Measurements from ENCODE around the gene C14orf39. TPM values are rescaled to one million over a fixed set of nuclear protein-coding genes. Genes with fewer than 3 reads are reported as not detected.

C14orf39 gene
- total and polyA plus RNA-seq, 2 of the 8 experiments (the other 6 are each of a cell fraction or from before 2014, with no cell fraction given), result 0.18 to 1.2 TPM

GRCh38 chr14:60515511-60516289 is 29.8 kb upstream of the C14orf39 start:
- no peak overlapping the region for H3K27ac ChIP-seq (ENCODE audit: low read depth, low read length)
- no peak overlapping the region for H2AK5ac ChIP-seq (ENCODE audit: low read depth, low read length)
- H4K20me1 ChIP-seq (replicated peaks in 1 of 2; ENCODE audit: control insufficient read depth in 1 of 2, insufficient read depth in 2 of 2, low read length in 2 of 2), result peaks cover 0 to 6% of the 10 kb centered on the region in 2 experiments
- H3K9me3 ChIP-seq (ENCODE audit: insufficient read depth in 2 of 2, low read depth in 1 of 2, low read length in 1 of 2), result no peaks in the 10 kb centered on the region
- no peaks in the 10 kb centered on the region for H3K36me3 ChIP-seq (ENCODE audit: control insufficient read depth in 2 of 4, insufficient read depth in 4 of 4, low read length in 3 of 4)
- H2BK20ac ChIP-seq (ENCODE audit: low read length), result peak overlapping the region; percentile 69; the same call in 1 of the 2 replicates
- H2BK5ac ChIP-seq (ENCODE audit: low read depth, low read length), result peak overlapping the region; percentile 20; the same call in 1 of the 2 replicates
- no peaks in the 10 kb centered on the region for H3K79me2 ChIP-seq (ENCODE audit: control insufficient read depth in 1 of 2, insufficient read depth in 2 of 2, low read length in 2 of 2)
- no peaks in the 10 kb centered on the region for H3K79me1 ChIP-seq (ENCODE audit: low read depth, low read length)
- H3K4me1 ChIP-seq (replicated peaks in 1 of 4; ENCODE audit: control insufficient read depth in 3 of 4, insufficient read depth in 4 of 4, low read length in 3 of 4), result peaks cover 4 to 15% (median 8%) of the 10 kb centered on the region in 4 experiments
- peaks cover 14% of the 10 kb centered on the region for H3K23me2 ChIP-seq (ENCODE audit: low read depth, low read length)
- H2BK15ac ChIP-seq (ENCODE audit: low read length), result 0 out of 2 replicates have a peak overlapping the region, but pooled peaks have one; percentile 65
- peak overlapping the region in 2 of 4 experiments; percentile 32 to 39; a peak in 4 of 7 replicates for H3K9ac ChIP-seq (replicated peaks in 1 of 4; ENCODE audit: extremely low read depth in 1 of 4, low read depth in 3 of 4, low read length in 3 of 4)
- no peak for FAIRE-seq
- no peak overlapping the region for H2BK120ac ChIP-seq (replicated peaks; ENCODE audit: low read depth, low read length)
- no peak overlapping the region for H3K56ac ChIP-seq (replicated peaks; ENCODE audit: insufficient read length, low read depth, low read length)
- no peak overlapping the region for H4K5ac ChIP-seq (ENCODE audit: insufficient read length, low read depth, low read length)
- peak overlapping the region; percentile 74 to 93 for H3K4me2 ChIP-seq (ENCODE audit: insufficient read depth in 1 of 2, low read depth in 2 of 2, low read length in 2 of 2)
- no peak overlapping the region for H3K14ac ChIP-seq (ENCODE audit: insufficient read length)
- peaks cover 38 to 68% (median 60%) of the 10 kb centered on the region in 4 experiments for H3K27me3 ChIP-seq (replicated peaks in 1 of 4; ENCODE audit: control insufficient read depth in 3 of 4, extremely low read depth in 1 of 4, insufficient read depth in 3 of 4, low read length in 3 of 4)
- H3K18ac ChIP-seq (ENCODE audit: extremely low read depth, low read length), result peak overlapping the region; percentile 66; the same call in 1 of the 2 replicates
- H4K91ac ChIP-seq (replicated peaks; ENCODE audit: insufficient read length, low read length), result peak overlapping the region; percentile 72
- ChIA-PET POLR2A (ENCODE audit: partially characterized antibody) (interaction anchor here (0.6 to 1.6 kb wide), 7 partner anchors 9 to 331 kb away, joined by 3 to 5 read pairs (median 4); no protein-coding TSS in a partner anchor), CTCF (ENCODE audit: partially characterized antibody) (interaction anchor here (0.7 to 2.8 kb wide), 17 partner anchors 8 to 728 kb away, joined by 3 to 14 read pairs (median 4); no protein-coding TSS in a partner anchor)
- 2% methylated on average over 51 of the region's 66 CpGs; no CpG with 5 or more reads in 1 of the 2 experiments for WGBS, 2 experiments (ENCODE audit: extremely low coverage in 1 of 2, insufficient coverage in 1 of 2, insufficient read length in 1 of 2, insufficient replicate concordance in 2 of 2, low coverage in 1 of 2, low lambda C conversion rate in 2 of 2, missing lambda C conversion rate in 1 of 2)
- H4K8ac ChIP-seq (ENCODE audit: extremely low read depth, insufficient read depth, low read length), result no peak overlapping the region; the same call in 1 of the 2 replicates
- H3K23ac ChIP-seq (ENCODE audit: insufficient read length), result no peak overlapping the region
- no peak overlapping the region for H2BK12ac ChIP-seq (ENCODE audit: low read depth, low read length)
- H3K4me3 ChIP-seq (ENCODE audit: extremely low read depth in 1 of 4, insufficient read depth in 2 of 4, low read depth in 3 of 4, low read length in 4 of 4), result peak overlapping the region; percentile 35 to 71 (median 45)
- H3K4ac ChIP-seq (replicated peaks; ENCODE audit: insufficient read length, low read depth, low read length), result no peak overlapping the region
- H2AFZ ChIP-seq (ENCODE audit: low read length), result peak overlapping the region; percentile 57; the same call in 1 of the 2 replicates
- peak in 1 of 2 experiments; percentile 80 for DNase-seq (ENCODE audit: low read depth in 1 of 2, low spot score in 2 of 2)
- TF ChIP-seq ASH2L (IDR thresholded peaks at IDR 0.05; ENCODE audit: low read length), result peak; percentile 61
- TF ChIP-seq SIN3A (conservative IDR thresholded peaks at IDR 0.05 in 1 of 2, IDR thresholded peaks at IDR 0.05 in 1 of 2; ENCODE audit: low read depth in 1 of 2, low read length in 2 of 2), result peak in 1 of 2 experiments; percentile 48; a peak in 1 of 4 replicates
- peak; percentile 95 for TF ChIP-seq E2F6 (IDR thresholded peaks at IDR 0.05)
- peak; percentile 65 for TF ChIP-seq SUZ12 (IDR thresholded peaks at IDR 0.05; ENCODE audit: low read length)
- peak in 1 of 2 experiments; percentile 19; a peak in 1 of 3 replicates for TF ChIP-seq POLR2A (IDR thresholded peaks at IDR 0.05; ENCODE audit: control extremely low read depth in 1 of 2, low read depth in 2 of 2, low read length in 2 of 2)
- peak; percentile 31 for TF ChIP-seq RNF2 (IDR thresholded peaks at IDR 0.05; ENCODE audit: borderline replicate concordance, low read depth, low read length, missing control alignments, poor library complexity, severe bottlenecking)
- peak; percentile 98 for TF ChIP-seq KDM4A (IDR thresholded peaks at IDR 0.05; ENCODE audit: low read depth, low read length, severe bottlenecking)
- TF ChIP-seq GABPA (IDR thresholded peaks at IDR 0.05; ENCODE audit: borderline replicate concordance, insufficient read depth, low read length), result 0 out of 2 replicates have a peak, but pooled peaks have one; percentile 18
- TF ChIP-seq NRF1 (IDR thresholded peaks at IDR 0.05; ENCODE audit: low read depth, low read length), result 0 out of 2 replicates have a peak, but pooled peaks have one; percentile 4

Measured in H1 (cell line).